Measurements from ENCODE around the gene SYNRG.

GRCh38 chr17:37571674-37572073, 37.5 kb downstream of the SYNRG start:
- TF ChIP-seq MAX (IDR thresholded peaks at IDR 0.05), result no peak
- TF ChIP-seq CTCF (IDR thresholded peaks at IDR 0.05; ENCODE audit: low read depth, low read length, missing input control), result no peak
- no peak for TF ChIP-seq REST (IDR thresholded peaks at IDR 0.05)
- TF ChIP-seq FOXA1 (IDR thresholded peaks at IDR 0.05), result no peak
- no peak for TF ChIP-seq GABPA (IDR thresholded peaks at IDR 0.05 in 1 of 2, conservative IDR thresholded peaks at IDR 0.05 in 1 of 2)
- no peak for TF ChIP-seq SP1 (IDR thresholded peaks at IDR 0.05)
- TF ChIP-seq ATF3 (IDR thresholded peaks at IDR 0.05), result no peak
- no peak for TF ChIP-seq RAD21 (IDR thresholded peaks at IDR 0.05)
- TF ChIP-seq ZBTB33 (IDR thresholded peaks at IDR 0.05), result no peak
- TF ChIP-seq NR2F2 (IDR thresholded peaks at IDR 0.05), result no peak
- no peak for TF ChIP-seq EGR1 (IDR thresholded peaks at IDR 0.05; ENCODE audit: low read depth in 2 of 2)
- TF ChIP-seq YY1 (IDR thresholded peaks at IDR 0.05), result no peak
- TF ChIP-seq HNF4G (IDR thresholded peaks at IDR 0.05), result no peak

Measured in liver (tissue), 3 donors.